Activated CD8-positive, alpha-beta T cell treated with anti-CD3 and anti-CD28 coated beads for 36 hours (primary cell): ENCODE data around the gene ALG1. TPM values are rescaled to one million over a fixed set of nuclear protein-coding genes. Genes with fewer than 3 reads are reported as not detected.

ENCODE experiments used
- ATAC-seq: fragments of 200-7000 bp; cut with Tn5 transposase; one replicate; pipeline ENCODE4 v1.10.0; 2021; ENCODE audit warnings: mild to moderate bottlenecking, moderate library complexity
- CTCF ChIA-PET: fragments of 350-600 bp; sonication (Branson Sonifier 250); formaldehyde crosslinking; loops from one replicate; lab custom pipeline; 2021; ENCODE audit warnings: antibody characterized with exemption; lab: Charles Lee
- POLR2A ChIA-PET: fragments of 350-600 bp; sonication (Branson Sonifier 250); formaldehyde crosslinking; loops from one replicate; lab custom pipeline; 2021; ENCODE audit warnings: antibody characterized with exemption; lab: Charles Lee
- DNase-seq: peaks from one replicate; pipeline ENCODE4 v3.0.0-alpha.2; 2020
- H3K27ac Mint-ChIP-seq: one replicate; pipeline ENCODE4 v1.8.0; 2021; ENCODE audit warnings: mild to moderate bottlenecking, mixed read lengths
- H3K27me3 Mint-ChIP-seq: one replicate; pipeline ENCODE4 v1.8.0; 2021; ENCODE audit warnings: mixed read lengths
- H3K36me3 Mint-ChIP-seq: one replicate; pipeline ENCODE4 v1.8.0; 2021; ENCODE audit warnings: low read depth, mixed read lengths
- H3K4me1 Mint-ChIP-seq: one replicate; pipeline ENCODE4 v1.8.0; 2021; ENCODE audit warnings: low read depth, mixed read lengths
- H3K4me3 Mint-ChIP-seq: one replicate; pipeline ENCODE4 v1.8.0; 2021; ENCODE audit warnings: mild to moderate bottlenecking, moderate library complexity, mixed read lengths
- H3K9me3 Mint-ChIP-seq: one replicate; pipeline ENCODE4 v1.8.0; 2021; ENCODE audit warnings: mixed read lengths
- CTCF ChIP-seq: fragments of 200-600 bp; IDR thresholded peaks from one replicate; pipeline ENCODE4 v1.8.0; 2022; ENCODE audit warnings: antibody characterized with exemption, mild to moderate bottlenecking
- intact Hi-C: fragments of 100-400 bp; cut with micrococcal nuclease; formaldehyde crosslinking; loops from one replicate; pipeline ENCODE4 v1.10.0; 2022
- total RNA-seq, 2 experiments: library from RNA; stranded (reverse); gene quantifications; one replicate each; pipeline ENCODE4 v1.2.3, GENCODE V29; 2021

The ALG1 gene
- total RNA-seq, 2 experiments from 2014 or later, result 16.8 to 17.2 TPM

DNA sequence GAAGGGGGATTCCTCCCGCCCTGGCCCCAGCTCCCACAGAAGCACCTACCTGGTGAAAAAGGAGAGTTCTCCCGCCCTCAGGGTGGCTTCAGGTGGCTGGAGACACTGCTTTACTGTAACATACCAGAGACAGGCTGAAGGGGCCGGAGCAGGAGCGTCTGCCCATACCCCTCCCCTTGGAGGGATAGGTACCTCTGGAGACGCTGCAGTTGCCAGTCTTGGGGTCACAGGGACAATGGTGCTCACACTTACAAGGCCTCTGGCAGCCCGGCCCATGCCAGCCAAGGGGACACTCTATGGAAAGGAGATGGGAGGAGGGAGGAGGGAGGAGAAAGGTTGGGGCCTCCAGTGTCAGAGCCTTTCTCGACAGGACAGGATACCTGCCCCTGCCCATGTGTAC is 44.6 kb upstream of the ALG1 start:
- POLR2A ChIA-PET, result interaction anchor here (1.2 kb wide), 1 partner anchor 15 kb away, joined by 3 read pairs; no protein-coding TSS in a partner anchor
- no peak for TF ChIP-seq CTCF
- peaks cover 3% of the 10 kb centered on the region for H3K36me3 Mint-ChIP-seq
- intact Hi-C loops, result no loop called here
- CTCF ChIA-PET, result no interaction called here
- H3K4me3 Mint-ChIP-seq, result no peak overlapping the region
- DNase-seq (no peak), ATAC-seq (no peak)
- no peak overlapping the region for H3K27ac Mint-ChIP-seq
- no peaks in the 10 kb centered on the region for H3K27me3 Mint-ChIP-seq
- H3K4me1 Mint-ChIP-seq, result peaks cover 5% of the 10 kb centered on the region
- no peaks in the 10 kb centered on the region for H3K9me3 Mint-ChIP-seq

DNA sequence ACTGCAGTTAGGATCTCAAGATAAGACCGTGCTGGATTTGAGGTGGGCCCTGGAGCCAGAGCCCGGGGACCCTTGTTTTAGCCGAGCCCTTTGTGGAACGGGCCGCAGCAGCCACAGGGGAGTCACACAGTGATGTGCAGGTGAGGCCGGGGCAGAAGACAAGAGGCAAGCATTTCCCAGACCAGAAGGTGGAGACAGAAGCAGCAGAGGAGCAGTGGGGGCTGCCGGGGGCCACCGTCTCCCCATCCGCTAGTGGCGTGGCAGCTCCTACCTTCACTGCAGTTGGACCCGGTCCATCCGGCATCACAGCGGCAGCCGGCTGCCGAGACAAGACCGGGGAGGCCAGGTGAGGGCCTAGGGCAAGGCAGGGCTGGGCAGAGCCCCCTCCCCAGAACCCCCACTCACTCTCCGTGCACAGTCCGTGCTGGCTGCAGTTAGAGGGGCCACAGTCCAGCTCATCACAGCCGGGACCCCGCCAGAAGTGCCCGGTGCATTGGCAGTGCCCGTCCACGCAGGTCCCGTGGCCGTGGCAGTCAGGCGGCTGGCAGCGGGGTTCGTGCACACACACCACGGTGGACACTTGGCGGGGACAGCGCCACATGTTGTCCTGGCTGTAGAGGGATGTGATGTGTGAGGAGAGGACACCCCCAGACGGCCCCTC is 43.9 kb upstream of the ALG1 start:
- Mint-ChIP-seq H3K27me3 (no peaks in the 10 kb centered on the region), H3K27ac (no peak overlapping the region), H3K9me3 (no peaks in the 10 kb centered on the region), H3K4me1 (peaks cover 7% of the 10 kb centered on the region), H3K36me3 (peaks cover 3% of the 10 kb centered on the region), H3K4me3 (no peak overlapping the region)
- no peak for ATAC-seq
- intact Hi-C loops, result no loop called here
- ChIA-PET POLR2A (no interaction called here), CTCF (no interaction called here)
- no peak for DNase-seq
- TF ChIP-seq CTCF, result no peak

GRCh38 chr16:5028950-5029475 is 42.6 kb upstream of the ALG1 start:
- DNase-seq, result no peak
- H3K27me3 Mint-ChIP-seq, result no peaks in the 10 kb centered on the region
- POLR2A ChIA-PET, result no interaction called here
- intact Hi-C loops, result no loop called here
- ATAC-seq, result no peak
- H3K27ac Mint-ChIP-seq, result no peak overlapping the region
- no peak for TF ChIP-seq CTCF
- no peaks in the 10 kb centered on the region for H3K9me3 Mint-ChIP-seq
- peaks cover 12% of the 10 kb centered on the region for H3K4me1 Mint-ChIP-seq
- CTCF ChIA-PET, result no interaction called here
- peaks cover 3% of the 10 kb centered on the region for H3K36me3 Mint-ChIP-seq
- H3K4me3 Mint-ChIP-seq, result no peak overlapping the region

DNA sequence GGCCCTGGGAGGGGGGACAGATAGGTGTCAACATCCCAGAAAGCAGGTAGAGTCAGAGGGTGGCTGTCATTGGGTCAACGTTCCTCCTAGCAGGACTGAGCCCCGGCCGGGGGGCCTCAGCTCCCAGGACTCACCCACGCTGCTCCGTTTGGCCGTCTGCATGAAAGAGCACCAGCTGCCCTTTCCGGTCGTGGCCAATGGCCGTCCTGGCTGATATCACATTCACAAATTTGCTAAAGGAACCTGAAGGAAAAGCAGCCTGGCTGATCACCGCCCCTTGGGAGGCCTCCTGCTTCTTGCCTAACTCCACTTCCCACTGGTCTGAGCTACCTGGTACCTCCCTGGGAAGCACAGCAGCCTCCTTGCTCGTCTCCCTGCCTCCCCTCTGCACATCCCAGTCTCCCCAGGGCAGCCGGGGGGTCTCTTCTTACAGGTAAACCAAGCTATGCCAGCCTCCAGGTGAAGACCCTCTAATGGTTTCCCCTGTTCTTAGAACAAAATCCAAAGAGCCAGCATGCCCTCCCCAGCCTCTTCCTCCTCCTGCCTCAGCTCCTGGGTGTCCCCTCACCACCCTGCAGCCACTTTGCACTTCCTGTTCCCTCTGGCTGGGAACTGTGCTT is 41.3 kb upstream of the ALG1 start:
- no peak for TF ChIP-seq CTCF
- CTCF ChIA-PET, result no interaction called here
- Mint-ChIP-seq H3K9me3 (no peaks in the 10 kb centered on the region), H3K27ac (no peak overlapping the region), H3K4me1 (peaks cover 18% of the 10 kb centered on the region), H3K27me3 (no peaks in the 10 kb centered on the region), H3K4me3 (no peak overlapping the region), H3K36me3 (peaks cover 3% of the 10 kb centered on the region)
- no peak for DNase-seq
- intact Hi-C loops, result no loop called here
- ATAC-seq, result no peak
- POLR2A ChIA-PET, result no interaction called here

GRCh38 chr16:5031601-5032000 is 40.0 kb upstream of the ALG1 start:
- DNase-seq (no peak), ATAC-seq (no peak)
- Mint-ChIP-seq H3K27me3 (no peaks in the 10 kb centered on the region), H3K4me3 (peak overlapping the region; percentile 51), H3K36me3 (peaks cover 3% of the 10 kb centered on the region), H3K4me1 (peaks cover 18% of the 10 kb centered on the region), H3K9me3 (no peaks in the 10 kb centered on the region), H3K27ac (no peak overlapping the region)
- intact Hi-C loops, result no loop called here
- no peak for TF ChIP-seq CTCF
- ChIA-PET POLR2A (interaction anchor here (1.1 to 1.3 kb wide), 2 partner anchors 10 to 14 kb away, joined by 3 to 5 read pairs; no protein-coding TSS in a partner anchor), CTCF (interaction anchor here (1.7 kb wide), 1 partner anchor 60 kb away, joined by 5 read pairs; no protein-coding TSS in a partner anchor)
